C4-2B (cell line): ENCODE data around the gene DNAJC19.

Source experiments
- CTCF ChIP-seq: fragments of 450-650 bp; conservative IDR thresholded peaks from 2 replicates; pipeline ENCODE4 v1.5.1; 2017; ENCODE audit warnings: mild to moderate bottlenecking
- ZFX ChIP-seq: fragments of 450-650 bp; IDR thresholded peaks from 2 replicates; pipeline ENCODE4 v1.6.1; 2017

- TF ChIP-seq CTCF, result no peak
- TF ChIP-seq ZFX, result no peak
Observed at GRCh38 chr3:181025204-181025603, 35.7 kb upstream of the DNAJC19 start.
